RWPE1 (cell line): ENCODE data around the gene ZNF77.

Experiments used
- CTCF ChIA-PET: fragments of 350-600 bp; sonication (Branson Sonifier 250); formaldehyde crosslinking; extraction: SDS; loops from one replicate; lab custom pipeline; 2021; lab: Yijun Ruan, JAX
- POLR2A ChIA-PET: fragments of 400-600 bp; formaldehyde crosslinking; extraction: SDS; loops from one replicate; lab custom pipeline; 2020; ENCODE audit warnings: antibody characterized with exemption; ENCODE audit not compliant: low non-redundant PET; lab: Yijun Ruan, JAX
- DNase-seq: peaks from one replicate; pipeline ENCODE4 v3.0.0; 2012; ENCODE audit warnings: low spot score
- H3K27ac ChIP-seq: fragments of 450-650 bp; 2 replicates; pipeline ENCODE4 v1.5.1; 2017
- TF ChIP-seq, protein P1 (sequence below): fragments of 450-650 bp; conservative IDR thresholded peaks from 2 replicates; pipeline ENCODE4 v1.5.1; 2017; ENCODE audit warnings: low read depth, mild to moderate bottlenecking

The ZNF77 gene

GRCh38 chr19:2987797-2988196 is 43.0 kb upstream of the ZNF77 start:
- H3K27ac ChIP-seq = no peak overlapping the region
- POLR2A ChIA-PET = interaction anchor here (0.6 kb wide), 1 partner anchor 145 kb away, joined by 4 read pairs; no protein-coding TSS in a partner anchor
- TF ChIP-seq, protein P1, sequence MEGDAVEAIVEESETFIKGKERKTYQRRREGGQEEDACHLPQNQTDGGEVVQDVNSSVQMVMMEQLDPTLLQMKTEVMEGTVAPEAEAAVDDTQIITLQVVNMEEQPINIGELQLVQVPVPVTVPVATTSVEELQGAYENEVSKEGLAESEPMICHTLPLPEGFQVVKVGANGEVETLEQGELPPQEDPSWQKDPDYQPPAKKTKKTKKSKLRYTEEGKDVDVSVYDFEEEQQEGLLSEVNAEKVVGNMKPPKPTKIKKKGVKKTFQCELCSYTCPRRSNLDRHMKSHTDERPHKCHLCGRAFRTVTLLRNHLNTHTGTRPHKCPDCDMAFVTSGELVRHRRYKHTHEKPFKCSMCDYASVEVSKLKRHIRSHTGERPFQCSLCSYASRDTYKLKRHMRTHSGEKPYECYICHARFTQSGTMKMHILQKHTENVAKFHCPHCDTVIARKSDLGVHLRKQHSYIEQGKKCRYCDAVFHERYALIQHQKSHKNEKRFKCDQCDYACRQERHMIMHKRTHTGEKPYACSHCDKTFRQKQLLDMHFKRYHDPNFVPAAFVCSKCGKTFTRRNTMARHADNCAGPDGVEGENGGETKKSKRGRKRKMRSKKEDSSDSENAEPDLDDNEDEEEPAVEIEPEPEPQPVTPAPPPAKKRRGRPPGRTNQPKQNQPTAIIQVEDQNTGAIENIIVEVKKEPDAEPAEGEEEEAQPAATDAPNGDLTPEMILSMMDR = no peak
- CTCF ChIA-PET = no interaction called here
- DNase-seq = no peak

- TF ChIP-seq, protein P1 = no peak
- no peak for DNase-seq
- POLR2A ChIA-PET = no interaction called here
- no peak overlapping the region for H3K27ac ChIP-seq
- CTCF ChIA-PET = interaction anchor here (0.6 kb wide), 1 partner anchor 31 kb away, joined by 3 read pairs; no protein-coding TSS in a partner anchor
These were observed 42.3 kb upstream of the ZNF77 start for GRCh38 chr19:2986951-2987524.

DNA sequence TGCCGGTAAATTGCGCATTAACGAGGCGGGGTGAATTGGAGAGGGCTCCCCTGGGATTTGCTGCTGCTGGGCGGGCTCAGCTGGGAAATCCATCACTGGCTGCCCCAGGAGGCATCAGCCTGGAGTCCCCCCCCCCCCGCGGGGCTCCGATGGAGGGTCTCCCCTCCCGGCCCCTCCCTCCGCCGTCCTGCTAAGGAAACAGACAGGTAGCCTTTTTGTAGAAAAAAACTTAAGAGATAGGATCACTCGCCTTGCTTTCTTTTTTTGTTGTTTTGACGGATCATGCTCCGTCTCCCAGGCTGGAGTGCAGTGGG is 39.4 kb upstream of the ZNF77 start:
- TF ChIP-seq, protein P1 = no peak
- DNase-seq = no peak
- ChIA-PET CTCF (no interaction called here), POLR2A (no interaction called here)
- H3K27ac ChIP-seq = peak overlapping the region; percentile 100

GRCh38 chr19:2983351-2984214 is 38.8 kb upstream of the ZNF77 start:
- ChIA-PET CTCF (interaction anchor here (0.5 kb wide), 1 partner anchor 93 kb away, joined by 4 read pairs; no protein-coding TSS in a partner anchor), POLR2A (no interaction called here)
- peak; percentile 71 for DNase-seq
- H3K27ac ChIP-seq = peak overlapping the region; percentile 100
- TF ChIP-seq, protein P1 = no peak

DNA sequence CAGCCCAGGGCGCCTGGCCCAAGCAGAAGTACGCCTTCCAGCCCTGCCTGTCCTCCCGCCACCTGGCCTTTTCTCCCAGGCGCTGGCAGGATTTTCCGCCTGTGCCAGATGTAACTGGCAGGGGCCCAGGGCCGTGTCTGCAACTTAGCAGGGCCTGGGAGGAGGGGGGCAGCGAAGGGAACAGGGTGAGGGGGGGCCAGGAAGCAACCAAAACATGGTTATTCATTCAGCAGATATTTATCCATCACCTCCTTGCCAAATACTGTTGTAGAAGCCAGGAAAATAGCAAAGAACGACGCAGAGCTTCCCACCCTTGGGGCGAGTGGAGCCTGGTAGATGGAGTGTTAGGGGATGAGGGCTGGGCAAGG is 38.2 kb upstream of the ZNF77 start:
- TF ChIP-seq, protein P1 = no peak
- POLR2A ChIA-PET = no interaction called here
- peak; percentile 62 for DNase-seq
- peak overlapping the region; percentile 100 for H3K27ac ChIP-seq
- CTCF ChIA-PET = interaction anchor here (0.5 kb wide), 1 partner anchor 93 kb away, joined by 4 read pairs; no protein-coding TSS in a partner anchor

GRCh38 chr19:2982561-2982960 is 37.8 kb upstream of the ZNF77 start:
- peak overlapping the region; percentile 100 for H3K27ac ChIP-seq
- ChIA-PET POLR2A (no interaction called here), CTCF (no interaction called here)
- DNase-seq = no peak
- TF ChIP-seq, protein P1 = no peak
